ENCODE data around the gene FNDC10. TPM values are rescaled to one million over a fixed set of nuclear protein-coding genes. Genes with fewer than 3 reads are reported as not detected.

FNDC10 gene
- total RNA-seq, 4 donors from 2014 or later, result 4.1 to 6.9 (median 5.7) TPM

DNA sequence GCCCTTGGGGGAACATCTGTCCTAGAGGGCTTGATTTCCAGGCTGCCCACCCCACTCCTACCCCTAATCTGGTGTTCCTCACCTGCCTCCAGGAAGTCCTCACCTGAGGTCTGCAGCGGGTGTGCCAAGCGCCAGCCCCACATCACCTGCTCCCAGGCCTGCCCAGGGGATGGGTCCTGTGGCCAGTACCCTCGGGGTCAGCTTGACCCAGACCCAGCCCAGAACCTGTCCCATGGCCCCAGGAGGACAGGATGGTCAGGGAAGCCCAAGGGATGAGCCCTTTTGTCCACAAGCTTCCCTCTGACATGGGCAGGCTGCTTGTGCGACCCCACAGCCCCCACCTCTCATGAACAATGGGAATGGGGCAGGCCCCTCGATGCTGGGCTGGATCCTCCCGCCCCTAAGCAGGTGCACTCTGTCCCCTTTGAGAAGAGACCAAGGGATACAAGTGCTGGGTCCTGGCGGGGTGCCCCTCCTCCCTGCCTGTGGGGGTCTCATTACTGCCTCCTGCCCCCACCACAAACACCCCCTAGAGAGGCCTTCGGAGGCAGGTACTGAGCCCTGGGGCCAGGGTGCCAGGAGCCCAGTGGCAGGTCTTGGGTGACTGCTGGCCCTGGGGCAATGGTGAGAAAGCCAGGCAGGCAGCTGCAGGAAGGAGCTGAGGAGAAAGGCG lies 18.6 kb upstream of the FNDC10 start:
- H3K4me1 ChIP-seq, result peaks cover 0 to 26% (median 14%) of the 10 kb centered on the region in 4 donors
- TF ChIP-seq, protein P1, sequence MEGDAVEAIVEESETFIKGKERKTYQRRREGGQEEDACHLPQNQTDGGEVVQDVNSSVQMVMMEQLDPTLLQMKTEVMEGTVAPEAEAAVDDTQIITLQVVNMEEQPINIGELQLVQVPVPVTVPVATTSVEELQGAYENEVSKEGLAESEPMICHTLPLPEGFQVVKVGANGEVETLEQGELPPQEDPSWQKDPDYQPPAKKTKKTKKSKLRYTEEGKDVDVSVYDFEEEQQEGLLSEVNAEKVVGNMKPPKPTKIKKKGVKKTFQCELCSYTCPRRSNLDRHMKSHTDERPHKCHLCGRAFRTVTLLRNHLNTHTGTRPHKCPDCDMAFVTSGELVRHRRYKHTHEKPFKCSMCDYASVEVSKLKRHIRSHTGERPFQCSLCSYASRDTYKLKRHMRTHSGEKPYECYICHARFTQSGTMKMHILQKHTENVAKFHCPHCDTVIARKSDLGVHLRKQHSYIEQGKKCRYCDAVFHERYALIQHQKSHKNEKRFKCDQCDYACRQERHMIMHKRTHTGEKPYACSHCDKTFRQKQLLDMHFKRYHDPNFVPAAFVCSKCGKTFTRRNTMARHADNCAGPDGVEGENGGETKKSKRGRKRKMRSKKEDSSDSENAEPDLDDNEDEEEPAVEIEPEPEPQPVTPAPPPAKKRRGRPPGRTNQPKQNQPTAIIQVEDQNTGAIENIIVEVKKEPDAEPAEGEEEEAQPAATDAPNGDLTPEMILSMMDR (IDR thresholded peaks at IDR 0.05), result no peak
- no peak for TF ChIP-seq POLR2A (IDR thresholded peaks at IDR 0.05)
- no peak overlapping the region for H3K27ac ChIP-seq
- H3K36me3 ChIP-seq, result peaks cover 0 to 15% (median 0%) of the 10 kb centered on the region in 3 donors
- DNase-seq, result no peak
- H3K27me3 ChIP-seq, result no peaks in the 10 kb centered on the region
- H3K9me3 ChIP-seq, result no peaks in the 10 kb centered on the region
- no peak overlapping the region for H3K4me3 ChIP-seq

DNA sequence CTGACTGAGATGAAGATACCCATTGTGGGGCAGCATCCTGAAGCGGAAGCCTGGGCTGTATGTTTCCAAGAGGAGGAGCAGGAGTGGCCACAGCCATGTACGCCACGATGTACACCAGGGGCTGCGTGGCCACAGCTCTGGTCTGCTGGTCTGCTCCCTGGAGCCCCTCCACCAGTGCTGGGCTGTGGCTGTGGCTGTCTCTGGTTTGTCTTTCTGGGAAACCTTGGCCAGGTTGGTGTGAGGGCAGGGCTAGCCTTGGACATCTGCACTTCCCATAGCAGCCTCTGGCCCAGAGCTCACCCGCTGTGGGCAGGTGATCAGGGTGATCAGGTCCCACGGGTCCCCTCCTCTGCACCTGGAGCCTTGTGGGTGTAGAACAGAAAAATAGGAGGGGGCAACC lies 18.0 kb upstream of the FNDC10 start:
- H3K9me3 ChIP-seq, result no peaks in the 10 kb centered on the region
- no peak for TF ChIP-seq POLR2A (IDR thresholded peaks at IDR 0.05)
- TF ChIP-seq, protein P1 (IDR thresholded peaks at IDR 0.05), result no peak
- peaks cover 0 to 15% (median 0%) of the 10 kb centered on the region in 3 donors for H3K36me3 ChIP-seq
- no peak for DNase-seq
- peaks cover 0 to 29% (median 14%) of the 10 kb centered on the region in 4 donors for H3K4me1 ChIP-seq
- no peak overlapping the region for H3K27ac ChIP-seq
- H3K4me3 ChIP-seq, result no peak overlapping the region
- H3K27me3 ChIP-seq, result no peaks in the 10 kb centered on the region

DNA sequence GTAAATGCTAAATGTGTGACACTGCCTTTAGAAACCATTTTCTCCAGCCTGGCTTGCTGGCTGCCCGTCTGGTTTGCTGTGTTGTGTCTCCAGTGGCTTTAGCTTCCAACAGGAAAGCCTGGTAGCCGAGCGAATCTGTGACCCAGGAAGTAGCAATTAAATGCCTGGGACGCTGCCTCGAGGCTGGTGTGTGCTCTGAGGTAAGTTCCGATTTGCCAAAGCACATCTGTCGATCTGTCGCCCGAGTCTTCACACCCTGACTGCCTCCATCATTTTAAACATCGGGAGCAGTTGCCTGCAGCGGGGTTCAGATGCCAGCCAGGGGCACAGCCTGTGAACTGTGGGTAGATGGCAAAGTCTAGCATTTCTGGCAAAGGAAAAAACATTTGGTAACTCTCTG lies 17.6 kb upstream of the FNDC10 start:
- no peak overlapping the region for H3K27ac ChIP-seq
- H3K9me3 ChIP-seq, result no peaks in the 10 kb centered on the region
- H3K36me3 ChIP-seq, result peaks cover 0 to 15% (median 0%) of the 10 kb centered on the region in 3 donors
- no peak for TF ChIP-seq POLR2A (IDR thresholded peaks at IDR 0.05)
- TF ChIP-seq, protein P1 (IDR thresholded peaks at IDR 0.05), result no peak
- DNase-seq, result no peak
- no peak overlapping the region for H3K4me3 ChIP-seq
- H3K27me3 ChIP-seq, result no peaks in the 10 kb centered on the region
- H3K4me1 ChIP-seq, result peaks cover 0 to 29% (median 14%) of the 10 kb centered on the region in 4 donors

DNA sequence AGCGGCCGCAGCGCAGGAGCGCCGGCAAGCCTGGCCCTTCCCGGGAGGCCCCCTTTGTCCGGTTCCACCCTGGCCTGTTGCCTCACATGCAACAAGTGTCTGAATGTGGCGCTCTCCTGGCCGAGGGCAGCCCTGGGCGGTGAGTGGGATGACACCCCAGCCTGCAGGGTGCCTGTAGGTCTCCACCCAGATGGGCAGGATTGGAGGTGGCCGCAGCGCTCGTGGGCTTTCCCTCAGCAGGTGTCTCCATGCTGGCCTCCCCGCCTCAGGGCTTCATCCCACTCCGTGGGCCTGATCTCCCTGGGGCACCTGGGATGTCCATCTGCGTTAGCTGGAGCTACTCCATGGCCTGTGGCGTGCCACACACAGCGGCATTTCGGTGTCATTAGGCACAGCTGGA lies 16.9 kb upstream of the FNDC10 start:
- Histone ChIP-seq H3K4me3 (peak overlapping the region; percentile 91 to 100 (median 100)), H3K9me3 (no peaks in the 10 kb centered on the region), H3K36me3 (peaks cover 0 to 15% (median 0%) of the 10 kb centered on the region in 3 donors), H3K27ac (no peak overlapping the region), H3K4me1 (peaks cover 0 to 29% (median 14%) of the 10 kb centered on the region in 4 donors), H3K27me3 (no peaks in the 10 kb centered on the region)
- no peak for DNase-seq
- no peak for TF ChIP-seq POLR2A (IDR thresholded peaks at IDR 0.05)
- TF ChIP-seq, protein P1 (IDR thresholded peaks at IDR 0.05), result no peak

DNA sequence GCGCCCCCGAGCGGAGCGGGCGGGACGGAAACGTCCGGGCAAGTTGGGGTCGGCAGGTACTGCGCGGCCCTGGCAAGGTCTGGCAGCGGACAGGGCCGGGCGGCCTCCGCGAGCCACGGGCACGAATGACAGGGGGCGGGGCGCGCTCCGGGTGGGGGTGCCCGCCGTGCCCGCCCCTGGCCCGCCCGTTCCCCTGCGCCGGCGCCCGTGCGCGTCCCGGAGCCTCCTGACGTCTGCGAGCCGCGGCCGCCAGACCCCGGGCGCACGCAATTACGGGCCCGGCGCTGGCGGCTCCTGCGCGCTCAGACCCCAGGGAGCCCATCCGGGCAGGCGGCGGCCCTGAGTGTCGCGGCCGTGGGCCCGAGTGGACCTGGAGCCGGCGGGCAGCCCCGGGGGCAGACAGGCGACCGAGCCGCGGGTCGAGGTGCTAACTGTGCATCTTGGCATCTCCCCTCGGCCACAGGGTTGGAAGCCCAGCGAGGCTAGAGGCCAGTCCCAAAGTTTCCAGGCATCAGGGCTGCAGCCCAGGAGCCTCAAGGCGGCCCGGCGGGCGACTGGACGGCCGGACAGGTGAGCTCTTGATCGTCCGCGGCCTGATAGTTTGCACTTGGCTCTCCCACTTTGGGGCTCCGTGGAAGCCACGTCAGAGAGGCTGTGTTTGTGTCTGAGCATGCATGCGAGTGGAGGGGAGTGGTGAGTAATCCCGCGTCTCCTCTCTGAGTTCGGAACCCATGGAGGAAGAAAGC lies 16.3 kb upstream of the FNDC10 start:
- Histone ChIP-seq H3K9me3 (no peaks in the 10 kb centered on the region), H3K4me1 (peaks cover 0 to 29% (median 14%) of the 10 kb centered on the region in 4 donors), H3K27ac (peak overlapping the region; percentile 99 to 100 (median 100)), H3K27me3 (no peaks in the 10 kb centered on the region), H3K4me3 (peak overlapping the region; percentile 91 to 100 (median 100)), H3K36me3 (peaks cover 0 to 15% (median 0%) of the 10 kb centered on the region in 3 donors)
- TF ChIP-seq POLR2A (IDR thresholded peaks at IDR 0.05), result no peak
- TF ChIP-seq, protein P1 (IDR thresholded peaks at IDR 0.05), result peak in 1 of 6 experiments; percentile 2
- peak; percentile 29 to 78 (median 69) for DNase-seq
